HEK293T (cell line): Measurements from ENCODE around the gene PREX1.

Experiments used
- BHLHE40 ChIP-seq: fragments of 450-650 bp; IDR thresholded peaks from 2 replicates; pipeline ENCODE4 v1.6.1; 2016; ENCODE audit warnings: mild to moderate bottlenecking, moderate library complexity, borderline replicate concordance
- CTBP1 ChIP-seq: fragments of 450-650 bp; IDR thresholded peaks from 2 replicates; pipeline ENCODE4 v1.6.1; 2016; ENCODE audit warnings: borderline replicate concordance
- ELF4 ChIP-seq: fragments of 450-650 bp; IDR thresholded peaks from 2 replicates; pipeline ENCODE4 v1.6.1; 2017; ENCODE audit warnings: antibody characterized with exemption
- FOXA1 ChIP-seq: fragments of 450-650 bp; IDR thresholded peaks from 2 replicates; pipeline ENCODE4 v1.6.1; 2016; ENCODE audit warnings: mild to moderate bottlenecking
- FOXK2 ChIP-seq: fragments of 450-650 bp; IDR thresholded peaks from 2 replicates; pipeline ENCODE4 v1.6.1; 2016; ENCODE audit warnings: mild to moderate bottlenecking
- FOXM1 ChIP-seq: fragments of 450-650 bp; IDR thresholded peaks from 2 replicates; pipeline ENCODE4 v1.6.1; 2017; ENCODE audit warnings: mild to moderate bottlenecking, borderline replicate concordance
- HDGF ChIP-seq: fragments of 450-650 bp; IDR thresholded peaks from 2 replicates; pipeline ENCODE4 v1.6.1; 2017; ENCODE audit warnings: antibody characterized with exemption, borderline replicate concordance
- L3MBTL2 ChIP-seq: fragments of 450-650 bp; conservative IDR thresholded peaks from 2 replicates; pipeline ENCODE4 v1.6.1; 2016; ENCODE audit warnings: mild to moderate bottlenecking
- LEF1 ChIP-seq: fragments of 450-650 bp; IDR thresholded peaks from 2 replicates; pipeline ENCODE4 v1.6.1; 2017; ENCODE audit warnings: mild to moderate bottlenecking, borderline replicate concordance
- NFRKB ChIP-seq: fragments of 450-650 bp; IDR thresholded peaks from 2 replicates; pipeline ENCODE4 v1.6.1; 2016; ENCODE audit warnings: mild to moderate bottlenecking, moderate library complexity
- SP1 ChIP-seq: fragments of 450-650 bp; IDR thresholded peaks from 2 replicates; pipeline ENCODE4 v1.6.1; 2017
- SUZ12 ChIP-seq: fragments of 450-650 bp; IDR thresholded peaks from 2 replicates; pipeline ENCODE4 v1.6.1; 2016; ENCODE audit warnings: mild to moderate bottlenecking
- ZNF384 ChIP-seq: fragments of 450-650 bp; IDR thresholded peaks from 2 replicates; pipeline ENCODE4 v1.6.1; 2016
- TF ChIP-seq, protein P1 (sequence below): fragments of 450-650 bp; IDR thresholded peaks from 2 replicates; pipeline ENCODE4 v1.6.1; 2016

- no peak for TF ChIP-seq FOXM1
- TF ChIP-seq, protein P1, sequence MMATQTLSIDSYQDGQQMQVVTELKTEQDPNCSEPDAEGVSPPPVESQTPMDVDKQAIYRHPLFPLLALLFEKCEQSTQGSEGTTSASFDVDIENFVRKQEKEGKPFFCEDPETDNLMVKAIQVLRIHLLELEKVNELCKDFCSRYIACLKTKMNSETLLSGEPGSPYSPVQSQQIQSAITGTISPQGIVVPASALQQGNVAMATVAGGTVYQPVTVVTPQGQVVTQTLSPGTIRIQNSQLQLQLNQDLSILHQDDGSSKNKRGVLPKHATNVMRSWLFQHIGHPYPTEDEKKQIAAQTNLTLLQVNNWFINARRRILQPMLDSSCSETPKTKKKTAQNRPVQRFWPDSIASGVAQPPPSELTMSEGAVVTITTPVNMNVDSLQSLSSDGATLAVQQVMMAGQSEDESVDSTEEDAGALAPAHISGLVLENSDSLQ = no peak
- no peak for TF ChIP-seq NFRKB
- TF ChIP-seq BHLHE40 = no peak
- TF ChIP-seq ZNF384 = no peak
- no peak for TF ChIP-seq FOXK2
- TF ChIP-seq ELF4 = no peak
- TF ChIP-seq SP1 = no peak
- no peak for TF ChIP-seq CTBP1
- TF ChIP-seq LEF1 = no peak
- TF ChIP-seq FOXA1 = no peak
- no peak for TF ChIP-seq L3MBTL2
- no peak for TF ChIP-seq SUZ12
- no peak for TF ChIP-seq HDGF
Observed at GRCh38 chr20:48672324-48672723, 155.5 kb downstream of the PREX1 start.
